ENCODE results near the gene GHRH. TPM values are rescaled to one million over a fixed set of nuclear protein-coding genes. Genes with fewer than 3 reads are reported as not detected.

GHRH gene, protein sequence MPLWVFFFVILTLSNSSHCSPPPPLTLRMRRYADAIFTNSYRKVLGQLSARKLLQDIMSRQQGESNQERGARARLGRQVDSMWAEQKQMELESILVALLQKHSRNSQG
- total RNA-seq (ENCODE audit: low replicate concordance), result not detected in 2 replicates

DNA sequence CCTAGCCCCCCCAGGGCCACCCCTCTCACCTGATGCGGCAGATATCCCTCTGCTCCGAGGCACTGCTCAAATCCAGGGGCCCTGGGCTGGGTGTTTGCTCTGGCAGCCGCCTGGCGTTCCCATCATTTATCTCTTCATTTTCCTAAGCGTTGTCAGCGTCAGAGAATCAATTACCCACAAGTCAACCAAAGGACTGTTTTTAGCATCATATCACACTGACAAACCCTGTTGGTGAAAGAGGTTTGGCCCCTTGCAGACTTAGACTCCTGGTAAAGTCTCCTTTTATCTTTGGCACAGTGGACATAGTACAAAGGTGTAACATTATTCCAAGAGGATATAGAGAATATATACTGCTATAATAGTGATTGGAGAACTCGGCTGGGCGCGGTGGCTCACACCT, at the start of gene GHRH:
TSS of gene GHRH (minus strand) at position 101 of the 400 bp plus-strand sequence. CDS start 4,925 bp downstream, outside the sequence.

Other genes with a start within 250 kb of the GHRH start
- gene RBL1, start 165.8 kb downstream of the GHRH start, total RNA-seq (ENCODE audit: low replicate concordance), result 2.8 and 4.2 TPM in 2 replicates
- gene RPN2, start 82.5 kb downstream of the GHRH start, total RNA-seq (ENCODE audit: low replicate concordance), result 182 and 241 TPM in 2 replicates
- gene MROH8, start 82.3 kb downstream of the GHRH start, total RNA-seq (ENCODE audit: low replicate concordance), result 0.35 and 1.1 TPM in 2 replicates
- gene MANBAL, start 27.8 kb upstream of the GHRH start, total RNA-seq (ENCODE audit: low replicate concordance), result 15.8 and 18.9 TPM in 2 replicates
- gene SRC, start 84.3 kb upstream of the GHRH start, total RNA-seq (ENCODE audit: low replicate concordance), result 11.4 and 21.4 TPM in 2 replicates

All from smooth muscle cell of the coronary artery (primary cell).